Smooth muscle cell (in vitro differentiated cells): ENCODE data around the gene EPB41L4B. TPM values are rescaled to one million over a fixed set of nuclear protein-coding genes. Genes with fewer than 3 reads are reported as not detected.

Source experiments
- DNase-seq: peaks from one replicate; lab custom pipeline; 2025; ENCODE audit not compliant: unreplicated experiment; lab: John Stamatoyannopoulos, UW
- H2AFZ ChIP-seq: fragments of 200-600 bp; sonication (generic); 2 replicates; pipeline ENCODE4 v1.6.0; 2016; ENCODE audit warnings: antibody characterized with exemption, low read depth, mild to moderate bottlenecking
- H3F3A ChIP-seq: fragments of 200-600 bp; sonication (generic); 2 replicates; pipeline ENCODE4 v1.6.0; 2017; ENCODE audit warnings: antibody characterized with exemption, low read depth
- H3K27ac ChIP-seq: fragments of 200-600 bp; sonication (generic); 2 replicates; pipeline ENCODE4 v1.5.1; 2016; ENCODE audit warnings: low read depth, mild to moderate bottlenecking
- H3K27me3 ChIP-seq: fragments of 200-600 bp; sonication (generic); 2 replicates; pipeline ENCODE4 v1.6.1; 2016; ENCODE audit warnings: low read depth, mild to moderate bottlenecking
- H3K36me3 ChIP-seq: fragments of 200-600 bp; sonication (generic); 2 replicates; pipeline ENCODE4 v1.5.1; 2016; ENCODE audit warnings: low read depth
- H3K4me1 ChIP-seq: fragments of 200-600 bp; sonication (generic); 2 replicates; pipeline ENCODE4 v1.5.1; 2016; ENCODE audit warnings: low read depth
- H3K4me2 ChIP-seq: fragments of 200-600 bp; sonication (generic); 2 replicates; pipeline ENCODE4 v1.6.0; 2016; ENCODE audit warnings: mild to moderate bottlenecking
- H3K4me3 ChIP-seq: fragments of 200-600 bp; sonication (generic); 2 replicates; pipeline ENCODE4 v1.5.1; 2016; ENCODE audit warnings: mild to moderate bottlenecking
- H3K79me2 ChIP-seq: fragments of 200-600 bp; sonication (generic); 2 replicates; pipeline ENCODE4 v1.6.0; 2016; ENCODE audit warnings: low read depth, mild to moderate bottlenecking
- H3K9ac ChIP-seq: fragments of 200-600 bp; sonication (generic); 2 replicates; pipeline ENCODE4 v1.6.0; 2016; ENCODE audit warnings: low read depth
- H3K9me3 ChIP-seq: fragments of 200-600 bp; sonication (generic); replicated peaks from 2 replicates; pipeline ENCODE4 v1.5.1; 2016; ENCODE audit warnings: low read depth
- H4K20me1 ChIP-seq: fragments of 200-600 bp; sonication (generic); 2 replicates; pipeline ENCODE4 v1.6.0; 2016; ENCODE audit warnings: low read depth
- WGBS: methylation state at CpG from one replicate; pipeline ENCODE4 v1.1.7; 2016; ENCODE audit warnings: low lambda C conversion rate; 5-methylcytosine and 5-hydroxymethylcytosine counted together
- polyA plus RNA-seq: library from polyadenylated mRNA; unstranded; fragments of >200 nt; fragmentation: Nextera tagmentation; extraction: Ambion mirVana; gene quantifications from 2 replicates; pipeline ENCODE4 v1.2.1, GENCODE V29; 2016
- total RNA-seq: library from RNA; depleted of rRNA; stranded (reverse); fragments of >200 nt; gene quantifications from 2 replicates; pipeline ENCODE4 v1.2.3, GENCODE V29; 2014
- TF ChIP-seq, protein P1 (sequence below): fragments of 200-600 bp; sonication (generic); IDR thresholded peaks from 2 replicates; pipeline ENCODE4 v1.5.1; 2017; ENCODE audit warnings: borderline replicate concordance, mild to moderate bottlenecking, antibody characterized with exemption; ENCODE audit not compliant: insufficient read depth, poor library complexity, severe bottlenecking

EPB41L4B gene
- total and polyA plus RNA-seq, 2 experiments from 2014 or later = 0.74 to 2.5 TPM

DNA sequence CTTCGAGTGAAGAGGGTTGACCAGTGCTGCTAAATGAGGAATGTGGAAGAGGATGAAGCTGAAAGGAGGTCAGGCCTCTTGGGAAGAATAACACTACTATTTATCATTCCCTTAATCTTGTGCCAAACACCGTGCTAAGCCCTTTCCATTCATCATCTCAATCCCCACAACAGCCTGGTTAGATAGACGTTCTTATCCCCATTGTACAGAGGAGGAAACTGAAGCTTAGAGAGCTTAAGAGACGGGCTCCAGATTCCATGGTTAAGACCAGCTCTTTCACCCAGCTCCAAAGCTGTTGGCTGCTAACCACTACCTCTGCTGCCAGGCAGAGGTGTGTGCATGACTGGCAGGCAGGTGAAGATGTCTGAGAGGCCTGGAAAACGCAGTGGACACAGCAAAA, 868 bp upstream of the EPB41L4B start:
- Histone ChIP-seq H2AFZ (no peak overlapping the region), H3K79me2 (no peaks in the 10 kb centered on the region), H3K36me3 (no peaks in the 10 kb centered on the region), H3K9me3 (no peaks in the 10 kb centered on the region), H3K4me1 (peaks cover 11% of the 10 kb centered on the region), H3K4me2 (no peak overlapping the region), H3F3A (no peaks in the 10 kb centered on the region), H3K9ac (no peak overlapping the region), H4K20me1 (no peaks in the 10 kb centered on the region), H3K4me3 (no peak overlapping the region), H3K27me3 (peaks cover 32% of the 10 kb centered on the region), H3K27ac (no peak overlapping the region)
- no peak for DNase-seq
- WGBS = 64% methylated on average over 5 of the region's 5 CpGs
- TF ChIP-seq, protein P1, sequence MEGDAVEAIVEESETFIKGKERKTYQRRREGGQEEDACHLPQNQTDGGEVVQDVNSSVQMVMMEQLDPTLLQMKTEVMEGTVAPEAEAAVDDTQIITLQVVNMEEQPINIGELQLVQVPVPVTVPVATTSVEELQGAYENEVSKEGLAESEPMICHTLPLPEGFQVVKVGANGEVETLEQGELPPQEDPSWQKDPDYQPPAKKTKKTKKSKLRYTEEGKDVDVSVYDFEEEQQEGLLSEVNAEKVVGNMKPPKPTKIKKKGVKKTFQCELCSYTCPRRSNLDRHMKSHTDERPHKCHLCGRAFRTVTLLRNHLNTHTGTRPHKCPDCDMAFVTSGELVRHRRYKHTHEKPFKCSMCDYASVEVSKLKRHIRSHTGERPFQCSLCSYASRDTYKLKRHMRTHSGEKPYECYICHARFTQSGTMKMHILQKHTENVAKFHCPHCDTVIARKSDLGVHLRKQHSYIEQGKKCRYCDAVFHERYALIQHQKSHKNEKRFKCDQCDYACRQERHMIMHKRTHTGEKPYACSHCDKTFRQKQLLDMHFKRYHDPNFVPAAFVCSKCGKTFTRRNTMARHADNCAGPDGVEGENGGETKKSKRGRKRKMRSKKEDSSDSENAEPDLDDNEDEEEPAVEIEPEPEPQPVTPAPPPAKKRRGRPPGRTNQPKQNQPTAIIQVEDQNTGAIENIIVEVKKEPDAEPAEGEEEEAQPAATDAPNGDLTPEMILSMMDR = no peak

DNA sequence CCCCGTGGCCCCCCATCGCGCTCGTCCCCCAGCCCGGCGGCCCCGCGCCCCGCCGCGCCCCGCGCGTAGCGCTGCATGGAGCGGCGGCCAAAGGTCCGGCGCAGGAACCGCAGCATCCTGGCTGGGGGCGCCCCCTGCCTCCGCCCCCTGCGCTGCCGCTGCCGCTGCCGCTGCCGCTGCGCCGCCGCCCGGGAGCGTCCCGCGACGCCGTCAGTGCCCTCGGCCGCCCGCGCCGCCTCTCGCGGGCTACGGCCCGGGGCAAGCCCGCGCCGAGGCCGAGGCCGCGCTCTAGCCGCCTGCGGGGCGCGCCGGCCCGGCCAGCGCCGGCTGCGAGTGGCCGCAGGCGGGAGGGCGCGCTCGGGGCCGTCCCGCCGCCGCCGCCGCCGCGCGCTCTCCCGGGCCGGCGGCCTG, 523 bp downstream of the EPB41L4B start:
- no peaks in the 10 kb centered on the region for H3K79me2 ChIP-seq
- H3K9me3 ChIP-seq = no peaks in the 10 kb centered on the region
- H3K27me3 ChIP-seq = peaks cover 36% of the 10 kb centered on the region
- WGBS = under 1% methylated on average over 55 of the region's 77 CpGs
- no peak for DNase-seq
- no peaks in the 10 kb centered on the region for H3F3A ChIP-seq
- no peak overlapping the region for H2AFZ ChIP-seq
- TF ChIP-seq, protein P1 = no peak
- no peak overlapping the region for H3K27ac ChIP-seq
- H3K4me1 ChIP-seq = peaks cover 11% of the 10 kb centered on the region
- no peak overlapping the region for H3K9ac ChIP-seq
- H4K20me1 ChIP-seq = peaks cover 3% of the 10 kb centered on the region
- H3K4me3 ChIP-seq = no peak overlapping the region
- H3K4me2 ChIP-seq = no peak overlapping the region
- H3K36me3 ChIP-seq = no peaks in the 10 kb centered on the region

DNA sequence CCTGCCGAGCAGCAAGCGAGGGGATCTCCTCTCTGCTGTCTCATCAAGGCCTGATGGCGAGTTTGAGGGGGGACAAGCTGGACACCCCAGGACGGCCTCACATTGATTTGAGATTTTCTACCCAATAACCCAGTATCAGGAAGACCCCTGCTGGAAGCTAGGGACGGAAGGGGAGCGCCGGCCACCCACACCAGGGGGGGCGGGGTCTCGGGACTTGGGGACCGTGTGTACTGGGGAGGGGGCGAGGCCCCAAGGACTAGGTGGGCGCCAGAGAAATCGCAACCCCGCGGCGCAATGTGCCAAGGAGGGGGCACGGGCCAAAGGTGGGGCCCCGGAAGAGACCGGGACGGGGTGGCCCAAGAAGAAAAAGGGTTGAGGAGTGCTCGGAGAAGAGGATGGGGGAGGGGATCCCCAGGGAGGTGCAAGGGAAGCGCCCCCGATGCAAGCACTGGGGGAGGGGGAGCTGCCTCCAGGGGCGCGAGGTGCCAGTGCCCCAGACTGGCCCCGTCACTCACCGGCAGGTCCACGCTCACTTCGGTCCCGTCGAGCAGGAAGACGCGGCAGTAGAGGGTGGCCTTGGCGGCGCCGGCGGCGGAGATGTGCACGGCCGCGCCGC, 1.1 kb downstream of the EPB41L4B start:
- WGBS = 6% methylated on average over 23 of the region's 42 CpGs
- H3K4me2 ChIP-seq = peak overlapping the region; percentile 78
- H3K27ac ChIP-seq = no peak overlapping the region
- no peaks in the 10 kb centered on the region for H3K9me3 ChIP-seq
- H3K4me3 ChIP-seq = peak overlapping the region; percentile 46
- no peaks in the 10 kb centered on the region for H3F3A ChIP-seq
- H3K79me2 ChIP-seq = no peaks in the 10 kb centered on the region
- DNase-seq = no peak
- peaks cover 3% of the 10 kb centered on the region for H4K20me1 ChIP-seq
- H3K27me3 ChIP-seq = peaks cover 36% of the 10 kb centered on the region
- no peak overlapping the region for H3K9ac ChIP-seq
- no peaks in the 10 kb centered on the region for H3K36me3 ChIP-seq
- H2AFZ ChIP-seq = no peak overlapping the region
- TF ChIP-seq, protein P1 = no peak
- peaks cover 11% of the 10 kb centered on the region for H3K4me1 ChIP-seq
